ENCODE measurements around the gene SFT2D3. TPM values are rescaled to one million over a fixed set of nuclear protein-coding genes. Genes with fewer than 3 reads are reported as not detected.
A peak's percentile ranks its signal among the peaks of the same experiment; 100 is the strongest.

Gene SFT2D3
- total and polyA plus RNA-seq, 2 of the 8 experiments (the other 6 are each of a cell fraction or from before 2014, with no cell fraction given), result 7.3 to 10.3 TPM

GRCh38 chr2:127715778-127716449 lies 14.6 kb downstream of the SFT2D3 start:
- H3K23ac ChIP-seq (ENCODE audit: insufficient read length), result no peak overlapping the region
- no peak overlapping the region for H3K14ac ChIP-seq (ENCODE audit: insufficient read length)
- H3K9ac ChIP-seq (replicated peaks in 1 of 4; ENCODE audit: extremely low read depth in 1 of 4, low read depth in 3 of 4, low read length in 3 of 4), result no peak overlapping the region
- H3K56ac ChIP-seq (replicated peaks; ENCODE audit: insufficient read length, low read depth, low read length), result no peak overlapping the region
- WGBS, 2 experiments (ENCODE audit: extremely low coverage in 1 of 2, insufficient coverage in 1 of 2, insufficient read length in 1 of 2, insufficient replicate concordance in 2 of 2, low coverage in 1 of 2, low lambda C conversion rate in 2 of 2, missing lambda C conversion rate in 1 of 2), result 82% methylated on average over 13 of the region's 14 CpGs; no CpG with 5 or more reads in 1 of the 2 experiments
- no peak overlapping the region for H2BK5ac ChIP-seq (ENCODE audit: low read depth, low read length)
- no peak overlapping the region for H2BK15ac ChIP-seq (ENCODE audit: low read length)
- no peak overlapping the region for H4K91ac ChIP-seq (replicated peaks; ENCODE audit: insufficient read length, low read length)
- peaks cover 0 to 4% of the 10 kb centered on the region in 2 experiments for H4K20me1 ChIP-seq (replicated peaks in 1 of 2; ENCODE audit: control insufficient read depth in 1 of 2, insufficient read depth in 2 of 2, low read length in 2 of 2)
- ChIA-PET CTCF (ENCODE audit: partially characterized antibody) (interaction anchor here (2.8 kb wide), 1 partner anchor 11 kb away, joined by 11 read pairs; no protein-coding TSS in a partner anchor), POLR2A (ENCODE audit: partially characterized antibody) (interaction anchor here (3.8 kb wide), 1 partner anchor 12 kb away, joined by 25 read pairs; no protein-coding TSS in a partner anchor)
- H3K4me3 ChIP-seq (ENCODE audit: extremely low read depth in 1 of 4, insufficient read depth in 2 of 4, low read depth in 3 of 4, low read length in 4 of 4), result no peak overlapping the region
- H2BK20ac ChIP-seq (ENCODE audit: low read length), result no peak overlapping the region
- H3K9me3 ChIP-seq (ENCODE audit: insufficient read depth in 2 of 2, low read depth in 1 of 2, low read length in 1 of 2), result no peaks in the 10 kb centered on the region
- no peak overlapping the region for H2AFZ ChIP-seq (ENCODE audit: low read length)
- no peak overlapping the region for H2AK5ac ChIP-seq (ENCODE audit: low read depth, low read length)
- FAIRE-seq (no peak), DNase-seq (ENCODE audit: low read depth in 1 of 2, low spot score in 2 of 2) (no peak)
- no peak overlapping the region for H3K4ac ChIP-seq (replicated peaks; ENCODE audit: insufficient read length, low read depth, low read length)
- peak overlapping the region; percentile 4; the same call in 1 of the 2 replicates for H4K8ac ChIP-seq (ENCODE audit: extremely low read depth, insufficient read depth, low read length)
- TF ChIP-seq SP1 (IDR thresholded peaks at IDR 0.05; ENCODE audit: low read depth, low read length), result no peak
- no peak for TF ChIP-seq EZH2 (IDR thresholded peaks at IDR 0.05; ENCODE audit: low read depth, low read length, severe bottlenecking)
- TF ChIP-seq PHF8 (conservative IDR thresholded peaks at IDR 0.05; ENCODE audit: low read depth, low read length), result no peak
- TF ChIP-seq HDAC2 (IDR thresholded peaks at IDR 0.05; ENCODE audit: borderline replicate concordance in 1 of 2, low read depth in 2 of 2, low read length in 2 of 2), result no peak
- no peak overlapping the region for H3K27ac ChIP-seq (ENCODE audit: low read depth, low read length)
- H2BK120ac ChIP-seq (replicated peaks; ENCODE audit: low read depth, low read length), result no peak overlapping the region
- H3K4me2 ChIP-seq (ENCODE audit: insufficient read depth in 1 of 2, low read depth in 2 of 2, low read length in 2 of 2), result no peak overlapping the region
- no peak overlapping the region for H2BK12ac ChIP-seq (ENCODE audit: low read depth, low read length)
- no peaks in the 10 kb centered on the region for H3K4me1 ChIP-seq (replicated peaks in 1 of 4; ENCODE audit: control insufficient read depth in 3 of 4, insufficient read depth in 4 of 4, low read length in 3 of 4)
- H3K27me3 ChIP-seq (replicated peaks in 1 of 4; ENCODE audit: control insufficient read depth in 3 of 4, extremely low read depth in 1 of 4, insufficient read depth in 3 of 4, low read length in 3 of 4), result no peaks in the 10 kb centered on the region
- no peak overlapping the region for H3K18ac ChIP-seq (ENCODE audit: extremely low read depth, low read length)
- H3K79me1 ChIP-seq (ENCODE audit: low read depth, low read length), result no peaks in the 10 kb centered on the region
- no peaks in the 10 kb centered on the region; a peak in 1 of 4 replicates for H3K79me2 ChIP-seq (ENCODE audit: control insufficient read depth in 1 of 2, insufficient read depth in 2 of 2, low read length in 2 of 2)
- no peak overlapping the region for H4K5ac ChIP-seq (ENCODE audit: insufficient read length, low read depth, low read length)
- peaks cover 16 to 62% (median 32%) of the 10 kb centered on the region in 4 experiments; a peak in 7 of 8 replicates for H3K36me3 ChIP-seq (ENCODE audit: control insufficient read depth in 2 of 4, insufficient read depth in 4 of 4, low read length in 3 of 4)
- H3K23me2 ChIP-seq (ENCODE audit: low read depth, low read length), result no peaks in the 10 kb centered on the region

All from H1 (cell line).